ENCODE data around the gene GRID2. TPM values are rescaled to one million over a fixed set of nuclear protein-coding genes. Genes with fewer than 3 reads are reported as not detected.

GRID2 gene
- polyA plus RNA-seq, 1 donor from 2014 or later = 14.9 TPM

DNA sequence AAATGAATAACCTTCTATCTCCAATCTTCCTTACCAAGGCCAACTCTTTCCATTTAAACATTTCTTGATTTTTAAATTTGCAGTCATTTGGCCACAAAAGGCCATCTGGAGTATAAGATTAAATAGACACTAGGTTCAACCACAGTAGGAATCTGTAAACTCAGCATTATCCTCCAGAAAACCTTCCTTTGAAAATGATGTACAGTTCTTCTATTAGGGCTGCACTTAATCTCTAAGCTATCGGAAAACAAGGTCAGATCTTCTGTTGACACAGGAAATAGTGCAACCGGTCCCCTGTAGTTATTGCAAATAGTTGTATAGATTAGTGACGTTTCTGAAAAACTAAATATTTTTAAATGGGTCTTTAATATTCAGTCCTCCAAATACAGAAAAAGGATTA, 1165.8 kb downstream of the GRID2 start:
- Histone ChIP-seq H3K9me3 (ENCODE audit: low read length) (no peaks in the 10 kb centered on the region), H4K20me1 (ENCODE audit: insufficient read depth) (no peaks in the 10 kb centered on the region), H3K9me2 (ENCODE audit: insufficient read depth, low read length) (no peaks in the 10 kb centered on the region), H3F3A (ENCODE audit: insufficient read depth, low read length, poor library complexity, severe bottlenecking) (no peaks in the 10 kb centered on the region), H3K9ac (ENCODE audit: low read length) (no peak overlapping the region), H3K27me3 (ENCODE audit: insufficient read depth, low read depth, low read length) (no peaks in the 10 kb centered on the region), H3K4me3 (ENCODE audit: low read length) (no peak overlapping the region), H3K79me2 (replicated peaks; ENCODE audit: insufficient read depth, low read length) (no peaks in the 10 kb centered on the region), H3K4me2 (ENCODE audit: low read length) (no peak overlapping the region), H3K27ac (ENCODE audit: low read length) (no peak overlapping the region), H3K36me3 (ENCODE audit: insufficient read depth, low read length) (no peaks in the 10 kb centered on the region), H2AFZ (ENCODE audit: low read depth, low read length) (no peak overlapping the region)
- TF ChIP-seq, protein P1, sequence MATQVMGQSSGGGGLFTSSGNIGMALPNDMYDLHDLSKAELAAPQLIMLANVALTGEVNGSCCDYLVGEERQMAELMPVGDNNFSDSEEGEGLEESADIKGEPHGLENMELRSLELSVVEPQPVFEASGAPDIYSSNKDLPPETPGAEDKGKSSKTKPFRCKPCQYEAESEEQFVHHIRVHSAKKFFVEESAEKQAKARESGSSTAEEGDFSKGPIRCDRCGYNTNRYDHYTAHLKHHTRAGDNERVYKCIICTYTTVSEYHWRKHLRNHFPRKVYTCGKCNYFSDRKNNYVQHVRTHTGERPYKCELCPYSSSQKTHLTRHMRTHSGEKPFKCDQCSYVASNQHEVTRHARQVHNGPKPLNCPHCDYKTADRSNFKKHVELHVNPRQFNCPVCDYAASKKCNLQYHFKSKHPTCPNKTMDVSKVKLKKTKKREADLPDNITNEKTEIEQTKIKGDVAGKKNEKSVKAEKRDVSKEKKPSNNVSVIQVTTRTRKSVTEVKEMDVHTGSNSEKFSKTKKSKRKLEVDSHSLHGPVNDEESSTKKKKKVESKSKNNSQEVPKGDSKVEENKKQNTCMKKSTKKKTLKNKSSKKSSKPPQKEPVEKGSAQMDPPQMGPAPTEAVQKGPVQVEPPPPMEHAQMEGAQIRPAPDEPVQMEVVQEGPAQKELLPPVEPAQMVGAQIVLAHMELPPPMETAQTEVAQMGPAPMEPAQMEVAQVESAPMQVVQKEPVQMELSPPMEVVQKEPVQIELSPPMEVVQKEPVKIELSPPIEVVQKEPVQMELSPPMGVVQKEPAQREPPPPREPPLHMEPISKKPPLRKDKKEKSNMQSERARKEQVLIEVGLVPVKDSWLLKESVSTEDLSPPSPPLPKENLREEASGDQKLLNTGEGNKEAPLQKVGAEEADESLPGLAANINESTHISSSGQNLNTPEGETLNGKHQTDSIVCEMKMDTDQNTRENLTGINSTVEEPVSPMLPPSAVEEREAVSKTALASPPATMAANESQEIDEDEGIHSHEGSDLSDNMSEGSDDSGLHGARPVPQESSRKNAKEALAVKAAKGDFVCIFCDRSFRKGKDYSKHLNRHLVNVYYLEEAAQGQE (IDR thresholded peaks at IDR 0.05; ENCODE audit: borderline replicate concordance) = no peak
- TF ChIP-seq POLR2AphosphoS5 (IDR thresholded peaks at IDR 0.05) (peak; percentile 9), TAF1 (IDR thresholded peaks at IDR 0.05; ENCODE audit: low read depth) (no peak), SMC3 (conservative IDR thresholded peaks at IDR 0.05; ENCODE audit: poor library complexity) (no peak), EZH2 (IDR thresholded peaks at IDR 0.05; ENCODE audit: borderline replicate concordance, insufficient read depth, low read length, poor library complexity, severe bottlenecking) (no peak), MXI1 (conservative IDR thresholded peaks at IDR 0.05; ENCODE audit: poor library complexity, severe bottlenecking) (no peak)

DNA sequence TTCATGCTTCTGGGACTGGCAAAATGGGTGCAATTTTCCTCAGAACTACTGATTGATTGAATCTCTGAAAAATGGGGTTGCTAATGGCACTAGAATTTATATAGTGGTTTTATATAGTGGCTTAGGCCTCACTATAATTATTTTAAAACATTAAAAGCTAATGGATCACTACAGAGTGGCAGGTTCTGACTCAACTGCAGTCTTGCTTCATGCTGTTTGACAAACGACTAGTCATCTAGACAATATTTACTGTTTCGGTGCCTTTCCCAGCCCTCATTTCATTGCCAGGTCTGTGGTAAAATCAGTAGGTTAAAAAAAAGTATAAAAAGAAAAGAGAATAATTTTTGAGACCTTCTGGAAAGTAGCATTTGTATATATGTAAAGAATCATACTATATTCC, 1172.0 kb downstream of the GRID2 start:
- Histone ChIP-seq H3F3A (ENCODE audit: insufficient read depth, low read length, poor library complexity, severe bottlenecking) (no peaks in the 10 kb centered on the region), H3K9ac (ENCODE audit: low read length) (no peak overlapping the region), H3K9me2 (ENCODE audit: insufficient read depth, low read length) (no peaks in the 10 kb centered on the region), H2AFZ (ENCODE audit: low read depth, low read length) (no peak overlapping the region), H3K79me2 (replicated peaks; ENCODE audit: insufficient read depth, low read length) (no peaks in the 10 kb centered on the region), H3K4me3 (ENCODE audit: low read length) (no peak overlapping the region), H3K27ac (ENCODE audit: low read length) (no peak overlapping the region), H3K9me3 (ENCODE audit: low read length) (no peaks in the 10 kb centered on the region), H3K27me3 (ENCODE audit: insufficient read depth, low read depth, low read length) (no peaks in the 10 kb centered on the region), H3K4me2 (ENCODE audit: low read length) (no peak overlapping the region), H4K20me1 (ENCODE audit: insufficient read depth) (no peaks in the 10 kb centered on the region), H3K36me3 (ENCODE audit: insufficient read depth, low read length) (no peaks in the 10 kb centered on the region)
- TF ChIP-seq SMC3 (conservative IDR thresholded peaks at IDR 0.05; ENCODE audit: poor library complexity) = no peak
- TF ChIP-seq, protein P1 (IDR thresholded peaks at IDR 0.05; ENCODE audit: borderline replicate concordance) = no peak
- no peak for TF ChIP-seq RAD21 (conservative IDR thresholded peaks at IDR 0.05)
- TF ChIP-seq EP300 (conservative IDR thresholded peaks at IDR 0.05; ENCODE audit: poor library complexity, severe bottlenecking) = no peak
- TF ChIP-seq MXI1 (conservative IDR thresholded peaks at IDR 0.05; ENCODE audit: poor library complexity, severe bottlenecking) = no peak
- no peak for TF ChIP-seq TAF1 (IDR thresholded peaks at IDR 0.05; ENCODE audit: low read depth)
- TF ChIP-seq, protein P2, sequence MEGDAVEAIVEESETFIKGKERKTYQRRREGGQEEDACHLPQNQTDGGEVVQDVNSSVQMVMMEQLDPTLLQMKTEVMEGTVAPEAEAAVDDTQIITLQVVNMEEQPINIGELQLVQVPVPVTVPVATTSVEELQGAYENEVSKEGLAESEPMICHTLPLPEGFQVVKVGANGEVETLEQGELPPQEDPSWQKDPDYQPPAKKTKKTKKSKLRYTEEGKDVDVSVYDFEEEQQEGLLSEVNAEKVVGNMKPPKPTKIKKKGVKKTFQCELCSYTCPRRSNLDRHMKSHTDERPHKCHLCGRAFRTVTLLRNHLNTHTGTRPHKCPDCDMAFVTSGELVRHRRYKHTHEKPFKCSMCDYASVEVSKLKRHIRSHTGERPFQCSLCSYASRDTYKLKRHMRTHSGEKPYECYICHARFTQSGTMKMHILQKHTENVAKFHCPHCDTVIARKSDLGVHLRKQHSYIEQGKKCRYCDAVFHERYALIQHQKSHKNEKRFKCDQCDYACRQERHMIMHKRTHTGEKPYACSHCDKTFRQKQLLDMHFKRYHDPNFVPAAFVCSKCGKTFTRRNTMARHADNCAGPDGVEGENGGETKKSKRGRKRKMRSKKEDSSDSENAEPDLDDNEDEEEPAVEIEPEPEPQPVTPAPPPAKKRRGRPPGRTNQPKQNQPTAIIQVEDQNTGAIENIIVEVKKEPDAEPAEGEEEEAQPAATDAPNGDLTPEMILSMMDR (IDR thresholded peaks at IDR 0.05; ENCODE audit: poor library complexity, severe bottlenecking) = no peak
- TF ChIP-seq POLR2AphosphoS5 (IDR thresholded peaks at IDR 0.05) = peak; percentile 73

Measured in neural cell (in vitro differentiated cells).